ENCODE measurements around the gene CFAP161.

DNA sequence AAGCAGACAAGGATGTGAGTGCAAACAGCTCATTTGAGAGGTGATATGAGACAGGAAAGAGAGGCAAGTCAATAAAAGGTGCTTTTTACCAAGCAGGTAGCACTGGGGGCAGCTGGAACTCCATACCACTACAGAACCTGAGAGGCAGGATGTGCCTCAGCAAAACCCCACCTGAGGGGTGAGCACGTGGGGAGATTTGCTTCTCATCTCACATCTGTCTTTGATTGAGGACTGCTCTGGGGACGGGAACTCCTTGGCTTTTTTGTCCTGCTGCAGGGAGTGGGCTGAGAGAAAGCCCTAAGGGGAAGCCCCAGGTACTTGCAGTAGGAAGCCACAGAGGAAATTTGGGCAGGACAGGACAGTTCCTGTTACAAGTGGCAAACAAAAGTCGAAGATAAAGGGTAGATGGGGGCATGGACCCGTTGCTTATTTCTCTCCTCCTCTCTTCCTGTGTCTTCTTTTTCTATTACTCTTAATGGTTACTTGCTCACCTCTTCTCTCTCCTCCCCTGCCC is 27.1 kb downstream of the CFAP161 start:
- TF ChIP-seq REST (IDR thresholded peaks at IDR 0.05; ENCODE audit: insufficient read depth in 1 of 2, low read depth in 2 of 2, low read length in 2 of 2), result no peak
- no peak for TF ChIP-seq SIN3A (IDR thresholded peaks at IDR 0.05; ENCODE audit: borderline replicate concordance, insufficient read depth, low read length)
